DOHH2 (cell line): ENCODE measurements around the gene PHYKPL.

ENCODE experiments used
- H3F3A ChIP-seq: fragments of 200-600 bp; sonication (generic), shearing (Covaris generic); 2 replicates; pipeline ENCODE4 v1.6.0; 2016; ENCODE audit warnings: antibody characterized with exemption, mild to moderate bottlenecking; ENCODE audit not compliant: control insufficient read depth, insufficient read depth
- H3K27ac ChIP-seq: fragments of 200-600 bp; sonication (generic); 2 replicates; pipeline ENCODE4 v1.5.1; 2014; ENCODE audit warnings: low read depth, mild to moderate bottlenecking, low read length, moderate library complexity
- H3K27me3 ChIP-seq: fragments of 200-600 bp; sonication (generic); 2 replicates; pipeline ENCODE4 v1.6.1; 2014; ENCODE audit warnings: mild to moderate bottlenecking, low read length, mixed read lengths; ENCODE audit not compliant: control insufficient read depth
- H3K36me3 ChIP-seq: fragments of 200-600 bp; sonication (generic); 2 replicates; pipeline ENCODE4 v1.6.1; 2014; ENCODE audit warnings: mild to moderate bottlenecking, low read length, moderate library complexity, mixed read lengths; ENCODE audit not compliant: control insufficient read depth
- H3K4me1 ChIP-seq: fragments of 200-600 bp; sonication (generic); 2 replicates; pipeline ENCODE4 v1.6.1; 2014; ENCODE audit warnings: mild to moderate bottlenecking, low read length, mixed read lengths; ENCODE audit not compliant: control insufficient read depth
- H3K4me2 ChIP-seq: fragments of 200-600 bp; sonication (generic); 2 replicates; pipeline ENCODE4 v1.6.0; 2014; ENCODE audit warnings: mild to moderate bottlenecking, low read length, moderate library complexity
- H3K4me3 ChIP-seq: fragments of 200-600 bp; sonication (generic); 2 replicates; pipeline ENCODE4 v1.5.1; 2014; ENCODE audit warnings: mild to moderate bottlenecking, low read length, mixed read lengths
- H3K79me2 ChIP-seq: fragments of 200-600 bp; sonication (generic); 2 replicates; pipeline ENCODE4 v1.6.1; 2014; ENCODE audit warnings: mild to moderate bottlenecking, low read length, mixed read lengths; ENCODE audit not compliant: control insufficient read depth
- H3K9me2 ChIP-seq: fragments of 200-600 bp; sonication (generic); replicated peaks from 2 replicates; pipeline ENCODE4 v1.6.1; 2014; ENCODE audit warnings: mild to moderate bottlenecking, low read length, mixed read lengths; ENCODE audit not compliant: control insufficient read depth
- H3K9me3 ChIP-seq: fragments of 200-600 bp; sonication (generic); 2 replicates; pipeline ENCODE4 v1.6.1; 2014; ENCODE audit warnings: antibody characterized with exemption, low read length, mixed read lengths; ENCODE audit not compliant: control insufficient read depth, insufficient read depth
- H4K20me1 ChIP-seq: fragments of 200-600 bp; sonication (generic); 2 replicates; pipeline ENCODE4 v1.6.0; 2014; ENCODE audit warnings: low read depth, mild to moderate bottlenecking, antibody characterized with exemption, low read length, moderate library complexity; ENCODE audit not compliant: control insufficient read depth, insufficient read depth
- EZH2phosphoT487 ChIP-seq: fragments of 200-600 bp; sonication (generic); IDR thresholded peaks from 2 replicates; pipeline ENCODE4 v1.6.1; 2017; ENCODE audit warnings: borderline replicate concordance, mild to moderate bottlenecking, antibody characterized with exemption, low read length, moderate library complexity, mixed read lengths
- TF ChIP-seq, protein P1 (sequence below): fragments of 200-600 bp; sonication (generic); IDR thresholded peaks from one replicate; pipeline ENCODE4 v1.5.1; 2014; ENCODE audit warnings: antibody characterized with exemption, mild to moderate bottlenecking, low read depth, low read length; ENCODE audit not compliant: poor library complexity, severe bottlenecking

The PHYKPL gene

DNA sequence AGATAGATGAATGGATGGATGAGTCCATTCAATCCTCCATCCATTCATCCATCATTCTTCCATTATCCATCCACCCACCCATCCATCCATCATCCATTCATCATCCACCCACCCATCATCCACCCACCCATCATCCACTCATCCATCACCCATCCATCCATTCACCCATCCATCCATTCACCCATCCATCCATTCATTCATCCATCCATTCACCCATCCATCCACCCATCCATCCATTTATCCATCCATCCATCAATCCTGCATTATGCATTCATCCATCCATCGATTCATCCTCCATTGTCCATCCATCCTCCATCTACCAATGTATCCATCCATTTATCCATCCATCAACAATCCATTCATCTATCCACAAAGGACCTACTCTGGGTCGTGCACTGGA, 12.8 kb upstream of the PHYKPL start:
- H3K4me2 ChIP-seq: no peak overlapping the region
- no peaks in the 10 kb centered on the region for H4K20me1 ChIP-seq
- H3K27me3 ChIP-seq: no peaks in the 10 kb centered on the region

DNA sequence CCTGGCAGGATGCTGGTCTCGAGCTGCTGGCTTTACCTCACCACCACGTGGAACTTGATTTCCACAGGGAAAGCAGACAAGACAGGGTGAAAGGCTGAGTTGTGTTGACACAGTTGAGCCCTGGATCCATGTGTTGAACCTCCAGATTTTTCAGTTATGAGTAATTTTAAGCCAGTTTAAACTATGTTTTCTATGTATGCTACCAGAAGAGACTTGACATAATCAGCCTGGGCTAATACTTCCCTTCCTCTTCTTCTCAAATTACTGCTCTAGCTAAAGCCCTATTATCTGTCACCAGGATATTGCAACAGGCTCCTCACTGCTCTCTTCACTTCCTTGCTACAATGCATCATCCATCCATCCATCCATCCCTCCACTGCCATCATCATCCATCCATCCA, 12.0 kb upstream of the PHYKPL start:
- no peaks in the 10 kb centered on the region for H3K9me3 ChIP-seq
- H4K20me1 ChIP-seq: no peaks in the 10 kb centered on the region
- H3F3A ChIP-seq: peaks cover 18% of the 10 kb centered on the region
- no peaks in the 10 kb centered on the region for H3K27me3 ChIP-seq
- no peaks in the 10 kb centered on the region for H3K9me2 ChIP-seq
- no peak overlapping the region for H3K27ac ChIP-seq
- no peak for TF ChIP-seq EZH2phosphoT487
- TF ChIP-seq, protein P1, sequence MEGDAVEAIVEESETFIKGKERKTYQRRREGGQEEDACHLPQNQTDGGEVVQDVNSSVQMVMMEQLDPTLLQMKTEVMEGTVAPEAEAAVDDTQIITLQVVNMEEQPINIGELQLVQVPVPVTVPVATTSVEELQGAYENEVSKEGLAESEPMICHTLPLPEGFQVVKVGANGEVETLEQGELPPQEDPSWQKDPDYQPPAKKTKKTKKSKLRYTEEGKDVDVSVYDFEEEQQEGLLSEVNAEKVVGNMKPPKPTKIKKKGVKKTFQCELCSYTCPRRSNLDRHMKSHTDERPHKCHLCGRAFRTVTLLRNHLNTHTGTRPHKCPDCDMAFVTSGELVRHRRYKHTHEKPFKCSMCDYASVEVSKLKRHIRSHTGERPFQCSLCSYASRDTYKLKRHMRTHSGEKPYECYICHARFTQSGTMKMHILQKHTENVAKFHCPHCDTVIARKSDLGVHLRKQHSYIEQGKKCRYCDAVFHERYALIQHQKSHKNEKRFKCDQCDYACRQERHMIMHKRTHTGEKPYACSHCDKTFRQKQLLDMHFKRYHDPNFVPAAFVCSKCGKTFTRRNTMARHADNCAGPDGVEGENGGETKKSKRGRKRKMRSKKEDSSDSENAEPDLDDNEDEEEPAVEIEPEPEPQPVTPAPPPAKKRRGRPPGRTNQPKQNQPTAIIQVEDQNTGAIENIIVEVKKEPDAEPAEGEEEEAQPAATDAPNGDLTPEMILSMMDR: no peak
- peaks cover 73% of the 10 kb centered on the region for H3K4me1 ChIP-seq
- no peak overlapping the region for H3K4me2 ChIP-seq
- H3K4me3 ChIP-seq: no peak overlapping the region
- H3K36me3 ChIP-seq: no peaks in the 10 kb centered on the region
- no peaks in the 10 kb centered on the region for H3K79me2 ChIP-seq

More for the DNA sequence above, 12.8 kb upstream of the PHYKPL start:
- Histone ChIP-seq H3K9me2 (no peaks in the 10 kb centered on the region), H3K36me3 (no peaks in the 10 kb centered on the region), H3F3A (peaks cover 19% of the 10 kb centered on the region), H3K79me2 (no peaks in the 10 kb centered on the region), H3K27ac (no peak overlapping the region), H3K4me3 (no peak overlapping the region), H3K9me3 (no peaks in the 10 kb centered on the region), H3K4me1 (peaks cover 73% of the 10 kb centered on the region)
- TF ChIP-seq, protein P1: no peak
- no peak for TF ChIP-seq EZH2phosphoT487

DNA sequence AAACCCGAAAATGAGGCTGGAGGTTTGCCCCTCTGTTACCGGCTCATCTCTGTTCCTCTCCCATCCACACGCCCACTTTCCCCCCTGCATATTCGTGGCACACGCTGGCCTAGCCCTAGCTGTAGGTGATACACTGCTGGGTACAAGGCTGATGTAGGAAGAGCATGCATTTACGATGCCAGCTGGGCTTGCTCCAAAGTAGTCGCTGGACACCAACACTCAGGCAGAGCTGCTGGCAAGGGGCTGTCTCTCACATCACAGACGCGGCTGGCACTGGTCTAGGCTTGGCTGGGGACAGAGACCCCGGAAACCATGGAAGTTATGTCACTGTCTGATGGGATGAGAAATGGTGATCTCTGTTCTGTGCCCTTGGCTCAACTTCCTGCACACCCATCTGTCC, 9.8 kb upstream of the PHYKPL start:
- H3K27ac ChIP-seq: no peak overlapping the region
- peaks cover 32% of the 10 kb centered on the region for H3F3A ChIP-seq
- peaks cover 72% of the 10 kb centered on the region for H3K4me1 ChIP-seq
- no peaks in the 10 kb centered on the region for H3K36me3 ChIP-seq
- no peaks in the 10 kb centered on the region for H3K27me3 ChIP-seq
- H3K9me3 ChIP-seq: no peaks in the 10 kb centered on the region
- H4K20me1 ChIP-seq: no peaks in the 10 kb centered on the region
- no peak overlapping the region; the same call in 1 of the 2 replicates for H3K4me3 ChIP-seq
- H3K9me2 ChIP-seq: no peaks in the 10 kb centered on the region
- peak overlapping the region; percentile 59; the same call in 1 of the 2 replicates for H3K4me2 ChIP-seq
- TF ChIP-seq EZH2phosphoT487: no peak
- TF ChIP-seq, protein P1: no peak
- no peaks in the 10 kb centered on the region for H3K79me2 ChIP-seq
